GM12891 (cell line): ENCODE results near the gene LILRB5.

Source experiments
- POLR2A ChIP-seq: IDR thresholded peaks from 2 replicates; pipeline ENCODE4 v1.6.1; 2011; ENCODE audit warnings: low read depth, low read length, control low read depth
- POLR2AphosphoS5 ChIP-seq: IDR thresholded peaks from 2 replicates; pipeline ENCODE4 v1.6.1; 2011; ENCODE audit warnings: low read depth, low read length, control low read depth
- POU2F2 ChIP-seq: IDR thresholded peaks from 2 replicates; pipeline ENCODE4 v1.6.1; 2011; ENCODE audit warnings: low read depth, mild to moderate bottlenecking, control low read depth, low read length, moderate library complexity
- SPI1 ChIP-seq: IDR thresholded peaks from 2 replicates; pipeline ENCODE4 v1.6.1; 2011; ENCODE audit warnings: low read depth, low read length, control low read depth

GRCh38 chr19:54268936-54269335 is 11.9 kb upstream of the LILRB5 start:
- no peak for TF ChIP-seq POLR2A
- TF ChIP-seq POLR2AphosphoS5, result no peak
- TF ChIP-seq POU2F2, result no peak
- TF ChIP-seq SPI1, result no peak
